ENCODE data around the gene AFTPH. TPM values are rescaled to one million over a fixed set of nuclear protein-coding genes. Genes with fewer than 3 reads are reported as not detected.

Gene AFTPH
- total and polyA plus RNA-seq, 9 of the 15 experiments (the other 6 are each of a cell fraction or from before 2014, with no cell fraction given) = 8.0 to 26.2 (median 13.8) TPM

GRCh38 chr2:64523666-64524603 lies at the start of gene AFTPH (continued):
- TF ChIP-seq ZNF407 (IDR thresholded peaks at IDR 0.05; ENCODE audit: low read depth) = no peak
- TF ChIP-seq SP2 (IDR thresholded peaks at IDR 0.05; ENCODE audit: extremely low read depth, low read depth, low read length, poor library complexity, severe bottlenecking) = no peak
- TF ChIP-seq PRMT5 (CRISPR knock-in tag; IDR thresholded peaks at IDR 0.05) = no peak
- TF ChIP-seq PPARD (CRISPR knock-in tag; IDR thresholded peaks at IDR 0.05) = no peak
- no peak for TF ChIP-seq KDM2B (CRISPR knock-in tag; IDR thresholded peaks at IDR 0.05)
- no peak for TF ChIP-seq ZBTB49 (CRISPR knock-in tag; IDR thresholded peaks at IDR 0.05; ENCODE audit: borderline replicate concordance)
- no peak for TF ChIP-seq E2F3 (CRISPR knock-in tag; IDR thresholded peaks at IDR 0.05)
- no peak for TF ChIP-seq RBM15 (IDR thresholded peaks at IDR 0.05; ENCODE audit: insufficient read depth, low read length)

Measured in K562 (cell line).